ENCODE results near the gene KDM2B. TPM values are rescaled to one million over a fixed set of nuclear protein-coding genes. Genes with fewer than 3 reads are reported as not detected.

Gene KDM2B
- total RNA-seq, 1 experiment from 2014 or later: 45.1 TPM

DNA sequence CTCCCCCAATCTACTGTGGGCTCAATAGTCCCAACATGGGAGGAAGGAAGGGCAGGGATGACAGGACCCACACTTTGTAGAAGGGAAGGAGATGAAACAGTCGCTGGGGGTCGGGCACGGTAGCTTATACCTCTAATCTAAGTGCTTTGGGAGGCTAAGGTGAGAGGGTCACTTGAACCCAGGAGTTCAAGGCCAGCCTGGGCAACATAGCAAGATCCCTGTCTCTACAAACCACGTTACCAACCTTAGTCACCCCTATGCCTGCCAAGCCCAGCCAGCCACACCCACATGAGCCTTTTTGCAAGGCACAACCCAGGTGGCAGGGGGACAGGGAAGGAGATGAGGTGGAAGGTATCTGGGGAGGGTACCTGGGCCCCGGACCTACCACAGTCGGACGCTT, 31.7 kb downstream of the KDM2B start:
- Histone ChIP-seq H3K27me3 (ENCODE audit: insufficient read depth, low read depth) (no peaks in the 10 kb centered on the region), H3K36me3 (ENCODE audit: low read depth) (no peaks in the 10 kb centered on the region), H3K4me2 (no peak overlapping the region), H3K4me3 (no peak overlapping the region), H4K20me1 (ENCODE audit: insufficient read depth) (no peaks in the 10 kb centered on the region), H3K27ac (no peak overlapping the region), H3K9me2 (ENCODE audit: insufficient read depth) (no peaks in the 10 kb centered on the region), H3K79me2 (ENCODE audit: low read depth) (no peaks in the 10 kb centered on the region), H3F3A (ENCODE audit: insufficient read depth, low read depth) (no peaks in the 10 kb centered on the region), H3K4me1 (replicated peaks; ENCODE audit: insufficient read depth) (no peaks in the 10 kb centered on the region), H2AFZ (no peak overlapping the region), H3K9me3 (ENCODE audit: insufficient read depth, low read depth) (no peaks in the 10 kb centered on the region)
- intact Hi-C loops (cut with micrococcal nuclease; ENCODE audit: unreplicated experiment): no loop called here
- DNase-seq: no peak
- ChIA-PET CTCF (no interaction called here), POLR2A (ENCODE audit: unreplicated experiment) (interaction anchor here (0.6 kb wide), 1 partner anchor 1343 kb away, joined by 4 read pairs; no protein-coding TSS in a partner anchor)
- no TSS peak for BruUV-seq (replicated peaks)
- TF ChIP-seq EZH2 (IDR thresholded peaks at IDR 0.05; ENCODE audit: low read depth): no peak
- TF ChIP-seq, protein P1, sequence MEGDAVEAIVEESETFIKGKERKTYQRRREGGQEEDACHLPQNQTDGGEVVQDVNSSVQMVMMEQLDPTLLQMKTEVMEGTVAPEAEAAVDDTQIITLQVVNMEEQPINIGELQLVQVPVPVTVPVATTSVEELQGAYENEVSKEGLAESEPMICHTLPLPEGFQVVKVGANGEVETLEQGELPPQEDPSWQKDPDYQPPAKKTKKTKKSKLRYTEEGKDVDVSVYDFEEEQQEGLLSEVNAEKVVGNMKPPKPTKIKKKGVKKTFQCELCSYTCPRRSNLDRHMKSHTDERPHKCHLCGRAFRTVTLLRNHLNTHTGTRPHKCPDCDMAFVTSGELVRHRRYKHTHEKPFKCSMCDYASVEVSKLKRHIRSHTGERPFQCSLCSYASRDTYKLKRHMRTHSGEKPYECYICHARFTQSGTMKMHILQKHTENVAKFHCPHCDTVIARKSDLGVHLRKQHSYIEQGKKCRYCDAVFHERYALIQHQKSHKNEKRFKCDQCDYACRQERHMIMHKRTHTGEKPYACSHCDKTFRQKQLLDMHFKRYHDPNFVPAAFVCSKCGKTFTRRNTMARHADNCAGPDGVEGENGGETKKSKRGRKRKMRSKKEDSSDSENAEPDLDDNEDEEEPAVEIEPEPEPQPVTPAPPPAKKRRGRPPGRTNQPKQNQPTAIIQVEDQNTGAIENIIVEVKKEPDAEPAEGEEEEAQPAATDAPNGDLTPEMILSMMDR (conservative IDR thresholded peaks at IDR 0.05): no peak

DNA sequence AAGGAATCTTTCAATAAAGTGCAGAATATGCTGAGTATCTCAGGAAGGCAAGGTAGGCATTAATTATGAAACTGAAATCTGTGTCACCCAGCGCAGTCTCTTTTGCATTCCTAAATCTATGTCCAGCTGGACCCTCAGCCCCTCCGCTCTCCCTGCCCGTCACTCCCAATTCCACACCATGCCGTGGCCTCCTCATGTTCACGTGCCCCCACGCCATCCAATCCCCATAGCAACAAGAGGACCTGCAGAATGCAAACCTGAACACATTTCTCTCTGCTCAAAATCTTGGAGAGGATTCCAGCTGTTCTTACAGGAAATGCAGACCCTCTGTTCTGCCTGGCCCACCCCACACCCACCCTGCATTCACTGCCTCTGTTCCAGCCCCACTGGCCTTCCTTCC, 35.3 kb downstream of the KDM2B start:
- Histone ChIP-seq H3F3A (ENCODE audit: insufficient read depth, low read depth) (no peaks in the 10 kb centered on the region), H4K20me1 (ENCODE audit: insufficient read depth) (no peaks in the 10 kb centered on the region), H3K9me3 (ENCODE audit: insufficient read depth, low read depth) (no peaks in the 10 kb centered on the region), H3K4me2 (no peak overlapping the region), H3K79me2 (ENCODE audit: low read depth) (no peaks in the 10 kb centered on the region), H3K4me1 (replicated peaks; ENCODE audit: insufficient read depth) (no peaks in the 10 kb centered on the region), H3K27me3 (ENCODE audit: insufficient read depth, low read depth) (no peaks in the 10 kb centered on the region), H3K27ac (no peak overlapping the region), H3K4me3 (no peak overlapping the region), H3K9me2 (ENCODE audit: insufficient read depth) (no peaks in the 10 kb centered on the region), H2AFZ (no peak overlapping the region), H3K36me3 (ENCODE audit: low read depth) (no peaks in the 10 kb centered on the region)
- no TSS peak for BruUV-seq (replicated peaks)
- TF ChIP-seq EZH2 (IDR thresholded peaks at IDR 0.05; ENCODE audit: low read depth): no peak
- TF ChIP-seq, protein P1 (conservative IDR thresholded peaks at IDR 0.05): no peak
- ChIA-PET CTCF (no interaction called here), POLR2A (ENCODE audit: unreplicated experiment) (no interaction called here)
- DNase-seq: no peak
- intact Hi-C loops (cut with micrococcal nuclease; ENCODE audit: unreplicated experiment): no loop called here

DNA sequence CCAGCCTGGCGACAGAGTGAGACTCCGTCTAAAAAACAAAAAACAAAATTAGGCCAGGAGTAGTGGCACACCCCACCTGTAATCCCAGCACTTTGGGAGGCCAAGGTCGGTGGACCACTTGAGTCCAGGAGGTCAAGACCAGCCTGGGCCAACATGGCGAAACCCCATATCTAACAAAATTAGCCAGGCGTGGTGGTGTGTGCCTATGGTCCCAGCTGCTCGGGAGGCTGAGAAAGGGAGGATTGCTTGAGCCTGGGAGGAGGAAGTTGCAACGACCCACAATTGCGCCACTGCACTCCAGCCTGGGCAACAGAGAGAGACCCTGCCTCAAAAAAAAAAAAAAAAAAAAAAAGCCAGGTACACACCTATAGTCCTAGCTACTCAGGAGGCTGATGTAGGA, 37.0 kb downstream of the KDM2B start:
- TF ChIP-seq EZH2 (IDR thresholded peaks at IDR 0.05; ENCODE audit: low read depth): no peak
- TF ChIP-seq, protein P1 (conservative IDR thresholded peaks at IDR 0.05): no peak
- Histone ChIP-seq H3K9me2 (ENCODE audit: insufficient read depth) (no peaks in the 10 kb centered on the region), H3K27me3 (ENCODE audit: insufficient read depth, low read depth) (no peaks in the 10 kb centered on the region), H4K20me1 (ENCODE audit: insufficient read depth) (no peaks in the 10 kb centered on the region), H3K9me3 (ENCODE audit: insufficient read depth, low read depth) (no peaks in the 10 kb centered on the region), H3K4me1 (replicated peaks; ENCODE audit: insufficient read depth) (peaks cover 3% of the 10 kb centered on the region), H3K27ac (no peak overlapping the region), H2AFZ (no peak overlapping the region), H3K4me3 (no peak overlapping the region), H3K4me2 (no peak overlapping the region), H3K36me3 (ENCODE audit: low read depth) (no peaks in the 10 kb centered on the region), H3F3A (ENCODE audit: insufficient read depth, low read depth) (0 out of 2 replicates have a peak, but pooled peaks cover 8% of the 10 kb centered on the region), H3K79me2 (ENCODE audit: low read depth) (no peaks in the 10 kb centered on the region)
- DNase-seq: no peak
- CTCF ChIA-PET: interaction anchor here (0.6 kb wide), 1 partner anchor 191 kb away, joined by 10 read pairs; no protein-coding TSS in a partner anchor
- BruUV-seq (replicated peaks): no TSS peak
- intact Hi-C loops (cut with micrococcal nuclease; ENCODE audit: unreplicated experiment): no loop called here
- POLR2A ChIA-PET (ENCODE audit: unreplicated experiment): no interaction called here
